Osteoblast (primary cell): ENCODE data around the gene LYPD1. TPM values are rescaled to one million over a fixed set of nuclear protein-coding genes. Genes with fewer than 3 reads are reported as not detected.

Experiments used
- DNase-seq: peaks from one replicate; pipeline ENCODE4 v3.0.0; 2011; ENCODE audit warnings: low spot score, mixed read lengths; ENCODE audit not compliant: insufficient read length; ENCODE audit errors: missing footprints
- H2AFZ ChIP-seq: 2 replicates; pipeline ENCODE4 v1.6.0; 2011; ENCODE audit warnings: mild to moderate bottlenecking, low read length
- H3K27ac ChIP-seq: 2 replicates; pipeline ENCODE4 v1.5.1; 2011; ENCODE audit warnings: mild to moderate bottlenecking, low read depth, low read length, moderate library complexity
- H3K27me3 ChIP-seq: 2 replicates; pipeline ENCODE4 v1.6.0; 2012; ENCODE audit warnings: mild to moderate bottlenecking, control low read depth, inconsistent platforms, low read length, moderate library complexity; ENCODE audit not compliant: insufficient read depth
- H3K36me3 ChIP-seq: 2 replicates; pipeline ENCODE4 v1.5.1; 2011; ENCODE audit warnings: mild to moderate bottlenecking, low read length, control low read depth, moderate library complexity; ENCODE audit not compliant: insufficient read depth
- H3K4me1 ChIP-seq: 2 replicates; pipeline ENCODE4 v1.5.1; 2011; ENCODE audit warnings: mild to moderate bottlenecking, low read length, control low read depth, moderate library complexity; ENCODE audit not compliant: insufficient read depth
- H3K4me2 ChIP-seq: 2 replicates; pipeline ENCODE4 v1.6.0; 2011; ENCODE audit warnings: mild to moderate bottlenecking, low read length; ENCODE audit not compliant: insufficient read depth
- H3K4me3 ChIP-seq: fragments of 200-600 bp; sonication (generic); 3 replicates; pipeline ENCODE4 v1.5.1; 2012; ENCODE audit warnings: mild to moderate bottlenecking, low read length, inconsistent platforms; ENCODE audit not compliant: insufficient read depth
- H3K79me2 ChIP-seq: 2 replicates; pipeline ENCODE4 v1.6.0; 2012; ENCODE audit warnings: mild to moderate bottlenecking, low read length, control low read depth, inconsistent platforms; ENCODE audit not compliant: insufficient read depth
- H3K9me3 ChIP-seq: 2 replicates; pipeline ENCODE4 v1.5.1; 2011; ENCODE audit warnings: low read depth, low read length, control low read depth
- H4K20me1 ChIP-seq: 2 replicates; pipeline ENCODE4 v1.6.0; 2012; ENCODE audit warnings: mild to moderate bottlenecking, low read length, control low read depth; ENCODE audit not compliant: insufficient read depth
- total RNA-seq: library from RNA; depleted of rRNA; stranded (reverse); fragments of >200 nt; gene quantifications from 2 replicates; pipeline ENCODE4 v1.2.3, GENCODE V29; 2012
- TF ChIP-seq, protein P1 (sequence below): IDR thresholded peaks from 2 replicates; pipeline ENCODE4 v1.5.1; 2011; ENCODE audit warnings: mild to moderate bottlenecking, low read depth, low read length, moderate library complexity; ENCODE audit errors: extremely low read depth

Gene LYPD1
- total RNA-seq, 1 donor = 2.5 TPM

GRCh38 chr2:132620115-132620514 lies 49.9 kb downstream of the LYPD1 start:
- Histone ChIP-seq H3K36me3 (no peaks in the 10 kb centered on the region), H3K9me3 (no peaks in the 10 kb centered on the region), H3K4me3 (no peak overlapping the region), H4K20me1 (no peaks in the 10 kb centered on the region), H3K4me2 (no peak overlapping the region), H3K27ac (no peak overlapping the region), H3K4me1 (peaks cover 21% of the 10 kb centered on the region), H3K27me3 (no peaks in the 10 kb centered on the region), H2AFZ (no peak overlapping the region), H3K79me2 (no peaks in the 10 kb centered on the region)
- no peak for DNase-seq
- TF ChIP-seq, protein P1, sequence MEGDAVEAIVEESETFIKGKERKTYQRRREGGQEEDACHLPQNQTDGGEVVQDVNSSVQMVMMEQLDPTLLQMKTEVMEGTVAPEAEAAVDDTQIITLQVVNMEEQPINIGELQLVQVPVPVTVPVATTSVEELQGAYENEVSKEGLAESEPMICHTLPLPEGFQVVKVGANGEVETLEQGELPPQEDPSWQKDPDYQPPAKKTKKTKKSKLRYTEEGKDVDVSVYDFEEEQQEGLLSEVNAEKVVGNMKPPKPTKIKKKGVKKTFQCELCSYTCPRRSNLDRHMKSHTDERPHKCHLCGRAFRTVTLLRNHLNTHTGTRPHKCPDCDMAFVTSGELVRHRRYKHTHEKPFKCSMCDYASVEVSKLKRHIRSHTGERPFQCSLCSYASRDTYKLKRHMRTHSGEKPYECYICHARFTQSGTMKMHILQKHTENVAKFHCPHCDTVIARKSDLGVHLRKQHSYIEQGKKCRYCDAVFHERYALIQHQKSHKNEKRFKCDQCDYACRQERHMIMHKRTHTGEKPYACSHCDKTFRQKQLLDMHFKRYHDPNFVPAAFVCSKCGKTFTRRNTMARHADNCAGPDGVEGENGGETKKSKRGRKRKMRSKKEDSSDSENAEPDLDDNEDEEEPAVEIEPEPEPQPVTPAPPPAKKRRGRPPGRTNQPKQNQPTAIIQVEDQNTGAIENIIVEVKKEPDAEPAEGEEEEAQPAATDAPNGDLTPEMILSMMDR = no peak

- Histone ChIP-seq H3K4me3 (no peak overlapping the region), H3K9me3 (no peaks in the 10 kb centered on the region), H3K79me2 (no peaks in the 10 kb centered on the region), H3K27me3 (no peaks in the 10 kb centered on the region), H3K4me1 (peaks cover 18% of the 10 kb centered on the region), H3K4me2 (no peak overlapping the region), H2AFZ (no peak overlapping the region), H3K27ac (no peak overlapping the region), H4K20me1 (no peaks in the 10 kb centered on the region), H3K36me3 (no peaks in the 10 kb centered on the region)
- TF ChIP-seq, protein P1 = no peak
- DNase-seq = no peak
Observed at GRCh38 chr2:132618734-132619133, 51.3 kb downstream of the LYPD1 start.

DNA sequence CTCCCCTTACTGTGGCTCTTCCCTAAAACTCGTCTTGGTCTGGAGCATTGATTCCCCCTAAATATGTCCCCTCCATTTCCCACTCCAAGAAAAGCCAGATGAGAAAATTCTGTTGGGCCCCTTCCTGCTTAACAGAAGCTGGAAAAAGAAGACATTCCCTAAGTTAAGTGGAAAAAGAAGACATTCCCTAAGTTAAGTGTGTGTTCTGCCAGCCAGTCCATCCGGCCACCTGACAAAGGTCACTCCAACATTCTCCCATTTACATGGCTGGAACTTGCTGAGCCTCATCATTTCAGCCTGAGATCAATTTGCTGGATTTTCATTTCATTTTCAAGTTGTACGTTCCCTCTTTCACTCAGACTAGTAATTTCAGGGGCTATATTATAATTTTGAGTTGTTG lies 52.0 kb downstream of the LYPD1 start:
- DNase-seq = no peak
- Histone ChIP-seq H3K9me3 (no peaks in the 10 kb centered on the region), H3K4me3 (no peak overlapping the region), H4K20me1 (no peaks in the 10 kb centered on the region), H3K36me3 (no peaks in the 10 kb centered on the region), H3K79me2 (no peaks in the 10 kb centered on the region), H3K4me2 (no peak overlapping the region), H3K4me1 (peaks cover 11% of the 10 kb centered on the region), H2AFZ (no peak overlapping the region), H3K27ac (no peak overlapping the region), H3K27me3 (no peaks in the 10 kb centered on the region)
- TF ChIP-seq, protein P1 = no peak

GRCh38 chr2:132615329-132616085 lies 54.5 kb downstream of the LYPD1 start:
- H3K27ac ChIP-seq = no peak overlapping the region
- peaks cover 9% of the 10 kb centered on the region for H3K4me1 ChIP-seq
- H3K4me3 ChIP-seq = no peak overlapping the region
- no peak for DNase-seq
- H2AFZ ChIP-seq = no peak overlapping the region
- H4K20me1 ChIP-seq = no peaks in the 10 kb centered on the region
- TF ChIP-seq, protein P1 = no peak
- no peak overlapping the region for H3K4me2 ChIP-seq
- no peaks in the 10 kb centered on the region for H3K79me2 ChIP-seq
- H3K9me3 ChIP-seq = no peaks in the 10 kb centered on the region
- no peaks in the 10 kb centered on the region for H3K36me3 ChIP-seq
- no peaks in the 10 kb centered on the region for H3K27me3 ChIP-seq
